A673 (cell line): Measurements from ENCODE around the gene OR56B1. TPM values are rescaled to one million over a fixed set of nuclear protein-coding genes. Genes with fewer than 3 reads are reported as not detected.

ENCODE experiments used
- BruUV-seq: library from RNA; stranded (reverse); fragments of 400-500 nt; replicated peaks from 2 replicates; lab custom pipeline; 2021; lab: Mats Ljungman, UMichigan
- CTCF ChIA-PET: fragments of 300-600 bp; sonication (Branson Sonifier 250); formaldehyde crosslinking; loops from one replicate; lab custom pipeline; 2022; ENCODE audit warnings: antibody characterized with exemption; lab: Charles Lee
- POLR2A ChIA-PET: fragments of 300-600 bp; sonication (Branson Sonifier 250); formaldehyde crosslinking; loops from one replicate; lab custom pipeline; 2022; ENCODE audit warnings: antibody characterized with exemption; ENCODE audit not compliant: low non-redundant PET; lab: Charles Lee
- DNase-seq: peaks from one replicate; pipeline ENCODE4 v3.0.0-alpha.2; 2015; ENCODE audit warnings: low spot score
- H3K27ac ChIP-seq: fragments of 200-600 bp; sonication (generic); 2 replicates; pipeline ENCODE4 v1.5.1; 2016; ENCODE audit warnings: mixed run types, low read depth, mild to moderate bottlenecking, mixed read lengths, antibody characterized with exemption, low read length; ENCODE audit not compliant: poor library complexity, severe bottlenecking
- H3K27me3 ChIP-seq: fragments of 200-600 bp; sonication (generic); replicated peaks from 2 replicates; pipeline ENCODE4 v1.6.1; 2017; ENCODE audit warnings: mixed run types, low read depth, mild to moderate bottlenecking, mixed read lengths, antibody characterized with exemption, low read length; ENCODE audit not compliant: insufficient read depth, poor library complexity
- H3K36me3 ChIP-seq: fragments of 200-600 bp; sonication (generic); 2 replicates; pipeline ENCODE4 v1.6.1; 2016; ENCODE audit warnings: mixed run types, mild to moderate bottlenecking, mixed read lengths, antibody characterized with exemption, low read length; ENCODE audit not compliant: insufficient read depth, poor library complexity, severe bottlenecking
- H3K4me1 ChIP-seq: fragments of 200-600 bp; sonication (generic); 2 replicates; pipeline ENCODE4 v1.6.1; 2017; ENCODE audit warnings: mixed run types, mild to moderate bottlenecking, mixed read lengths, antibody characterized with exemption, low read length; ENCODE audit not compliant: insufficient read depth, poor library complexity, severe bottlenecking
- H3K4me3 ChIP-seq: fragments of 200-600 bp; sonication (generic); 2 replicates; pipeline ENCODE4 v1.5.1; 2016; ENCODE audit warnings: low read depth, mixed run types, mild to moderate bottlenecking, mixed read lengths, low read length; ENCODE audit not compliant: poor library complexity, severe bottlenecking
- H3K9me3 ChIP-seq: fragments of 200-600 bp; sonication (generic); 2 replicates; pipeline ENCODE4 v1.6.1; 2016; ENCODE audit warnings: mixed run types, low read depth, mild to moderate bottlenecking, mixed read lengths, antibody characterized with exemption, low read length; ENCODE audit not compliant: poor library complexity, severe bottlenecking
- EZH2 ChIP-seq: fragments of 200-600 bp; sonication (generic); IDR thresholded peaks from 2 replicates; pipeline ENCODE4 v1.6.1; 2017; ENCODE audit warnings: borderline replicate concordance, low read depth, mild to moderate bottlenecking, mixed read lengths, antibody characterized with exemption, low read length; ENCODE audit not compliant: poor library complexity, severe bottlenecking
- intact Hi-C: fragments of 100-400 bp; cut with micrococcal nuclease; formaldehyde crosslinking; loops from one replicate; pipeline ENCODE4 v1.10.0; 2022; ENCODE audit not compliant: unreplicated experiment
- total RNA-seq: library from RNA; stranded (reverse); gene quantifications from 2 replicates; pipeline ENCODE4 v1.2.3, GENCODE V29; 2021
- TF ChIP-seq, protein P1 (sequence below): fragments of 300-800, 200-600 bp; sonication (generic); conservative IDR thresholded peaks from 2 replicates; pipeline ENCODE4 v1.5.1; 2017; ENCODE audit warnings: low read depth, mild to moderate bottlenecking, antibody characterized with exemption, low read length, moderate library complexity, mixed read lengths

The OR56B1 gene
- total RNA-seq, 1 experiment from 2014 or later: not detected

DNA sequence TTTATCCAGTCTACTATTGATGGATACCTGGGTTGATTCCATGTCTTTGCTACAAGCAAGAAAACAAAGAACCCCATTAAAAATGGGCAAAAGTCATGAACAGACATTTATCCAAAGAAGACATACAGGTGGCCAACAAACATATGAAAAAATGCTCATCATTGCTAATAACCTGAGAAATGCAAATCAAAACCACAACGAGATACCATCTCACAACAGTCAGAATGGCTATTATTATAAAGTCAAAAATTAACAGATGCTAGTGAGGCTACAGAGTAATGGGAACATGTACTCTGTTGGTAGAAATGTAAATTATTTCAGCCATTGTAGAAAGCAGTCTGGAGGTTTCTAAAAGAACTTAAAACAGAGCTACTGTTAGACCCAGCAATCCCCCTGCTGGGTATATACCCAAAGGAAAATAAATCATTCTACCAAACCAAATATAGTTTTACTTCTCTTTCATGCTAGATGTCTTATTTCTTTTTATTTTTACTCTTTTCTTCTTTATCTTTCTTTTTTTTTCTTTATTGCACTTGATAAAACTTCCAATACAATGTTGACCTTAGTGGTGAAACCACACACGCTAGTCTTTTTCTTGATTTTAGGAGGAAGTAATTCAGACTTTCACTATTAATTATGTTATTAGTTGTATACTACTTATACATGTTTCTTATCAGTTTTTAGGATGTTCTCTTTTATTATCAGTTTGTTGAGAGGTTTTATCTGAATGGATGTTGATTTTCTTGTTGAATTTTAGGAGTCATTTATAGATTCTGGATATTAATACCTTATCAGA lies 32.3 kb upstream of the OR56B1 start:
- CTCF ChIA-PET: no interaction called here
- H3K36me3 ChIP-seq: no peaks in the 10 kb centered on the region
- BruUV-seq: no TSS peak
- intact Hi-C loops: no loop called here
- H3K4me1 ChIP-seq: no peaks in the 10 kb centered on the region
- POLR2A ChIA-PET: no interaction called here
- no peak for DNase-seq
- TF ChIP-seq EZH2: no peak
- TF ChIP-seq, protein P1, sequence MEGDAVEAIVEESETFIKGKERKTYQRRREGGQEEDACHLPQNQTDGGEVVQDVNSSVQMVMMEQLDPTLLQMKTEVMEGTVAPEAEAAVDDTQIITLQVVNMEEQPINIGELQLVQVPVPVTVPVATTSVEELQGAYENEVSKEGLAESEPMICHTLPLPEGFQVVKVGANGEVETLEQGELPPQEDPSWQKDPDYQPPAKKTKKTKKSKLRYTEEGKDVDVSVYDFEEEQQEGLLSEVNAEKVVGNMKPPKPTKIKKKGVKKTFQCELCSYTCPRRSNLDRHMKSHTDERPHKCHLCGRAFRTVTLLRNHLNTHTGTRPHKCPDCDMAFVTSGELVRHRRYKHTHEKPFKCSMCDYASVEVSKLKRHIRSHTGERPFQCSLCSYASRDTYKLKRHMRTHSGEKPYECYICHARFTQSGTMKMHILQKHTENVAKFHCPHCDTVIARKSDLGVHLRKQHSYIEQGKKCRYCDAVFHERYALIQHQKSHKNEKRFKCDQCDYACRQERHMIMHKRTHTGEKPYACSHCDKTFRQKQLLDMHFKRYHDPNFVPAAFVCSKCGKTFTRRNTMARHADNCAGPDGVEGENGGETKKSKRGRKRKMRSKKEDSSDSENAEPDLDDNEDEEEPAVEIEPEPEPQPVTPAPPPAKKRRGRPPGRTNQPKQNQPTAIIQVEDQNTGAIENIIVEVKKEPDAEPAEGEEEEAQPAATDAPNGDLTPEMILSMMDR: no peak
- no peak overlapping the region for H3K4me3 ChIP-seq
- no peaks in the 10 kb centered on the region for H3K9me3 ChIP-seq
- no peak overlapping the region for H3K27ac ChIP-seq
- H3K27me3 ChIP-seq: no peaks in the 10 kb centered on the region

DNA sequence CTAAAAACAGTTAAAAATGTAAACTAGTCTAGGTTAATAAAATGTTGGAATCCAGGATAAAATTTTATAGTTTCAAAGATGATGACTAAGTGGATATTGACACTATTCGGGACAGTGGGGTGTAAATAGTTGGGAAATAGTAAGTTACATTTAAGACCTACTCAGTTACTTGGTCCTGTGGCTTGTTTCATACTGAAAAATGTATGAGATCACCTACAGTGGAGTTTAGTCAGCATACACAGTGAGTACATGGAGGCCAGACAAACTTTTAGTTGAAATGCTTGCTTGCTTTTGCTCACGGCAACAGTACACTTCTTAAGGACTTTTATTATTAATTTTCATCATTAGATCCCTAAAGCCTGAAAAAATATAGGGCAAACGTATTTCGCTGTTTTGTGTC lies 30.6 kb upstream of the OR56B1 start:
- Histone ChIP-seq H3K4me3 (no peak overlapping the region), H3K27ac (no peak overlapping the region), H3K27me3 (no peaks in the 10 kb centered on the region), H3K36me3 (no peaks in the 10 kb centered on the region), H3K4me1 (no peaks in the 10 kb centered on the region), H3K9me3 (no peaks in the 10 kb centered on the region)
- TF ChIP-seq, protein P1: no peak
- no peak for TF ChIP-seq EZH2
- intact Hi-C loops: no loop called here
- POLR2A ChIA-PET: no interaction called here
- DNase-seq: no peak
- no TSS peak for BruUV-seq
- CTCF ChIA-PET: no interaction called here

DNA sequence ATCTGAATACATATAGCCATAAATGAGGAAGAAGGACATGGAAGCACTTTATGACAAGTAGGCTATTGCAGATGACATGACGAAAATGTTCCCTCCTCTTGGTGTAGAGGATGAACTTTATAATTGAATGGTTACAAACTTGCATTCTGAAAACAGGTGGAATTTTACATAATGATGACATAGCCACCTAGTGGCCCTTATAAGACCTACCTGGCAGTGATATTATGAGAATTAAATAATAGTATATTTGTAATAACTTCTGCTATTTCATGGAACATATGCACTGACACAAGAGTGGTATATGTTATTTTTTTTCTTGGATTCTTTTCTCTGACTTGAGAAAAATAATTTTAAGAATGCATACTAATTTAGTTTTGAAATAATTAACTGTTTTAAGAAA lies 23.7 kb upstream of the OR56B1 start:
- Histone ChIP-seq H3K4me1 (no peaks in the 10 kb centered on the region), H3K4me3 (no peak overlapping the region), H3K27ac (no peak overlapping the region), H3K27me3 (no peaks in the 10 kb centered on the region), H3K9me3 (no peaks in the 10 kb centered on the region), H3K36me3 (no peaks in the 10 kb centered on the region)
- intact Hi-C loops: no loop called here
- TF ChIP-seq, protein P1: 0 out of 2 replicates have a peak, but pooled peaks have one; percentile 24
- TF ChIP-seq EZH2: no peak
- BruUV-seq: no TSS peak
- ChIA-PET CTCF (no interaction called here), POLR2A (no interaction called here)
- no peak for DNase-seq
